Suppressor macrophage treated with lipopolysaccharide for 1 hour (primary cell): Measurements from ENCODE around the gene CALU.

Experiments
- DNase-seq, 3 donors: peaks; one replicate each; pipeline ENCODE4 v3.0.0-alpha.2; 2020 to 2022

CALU gene

DNA sequence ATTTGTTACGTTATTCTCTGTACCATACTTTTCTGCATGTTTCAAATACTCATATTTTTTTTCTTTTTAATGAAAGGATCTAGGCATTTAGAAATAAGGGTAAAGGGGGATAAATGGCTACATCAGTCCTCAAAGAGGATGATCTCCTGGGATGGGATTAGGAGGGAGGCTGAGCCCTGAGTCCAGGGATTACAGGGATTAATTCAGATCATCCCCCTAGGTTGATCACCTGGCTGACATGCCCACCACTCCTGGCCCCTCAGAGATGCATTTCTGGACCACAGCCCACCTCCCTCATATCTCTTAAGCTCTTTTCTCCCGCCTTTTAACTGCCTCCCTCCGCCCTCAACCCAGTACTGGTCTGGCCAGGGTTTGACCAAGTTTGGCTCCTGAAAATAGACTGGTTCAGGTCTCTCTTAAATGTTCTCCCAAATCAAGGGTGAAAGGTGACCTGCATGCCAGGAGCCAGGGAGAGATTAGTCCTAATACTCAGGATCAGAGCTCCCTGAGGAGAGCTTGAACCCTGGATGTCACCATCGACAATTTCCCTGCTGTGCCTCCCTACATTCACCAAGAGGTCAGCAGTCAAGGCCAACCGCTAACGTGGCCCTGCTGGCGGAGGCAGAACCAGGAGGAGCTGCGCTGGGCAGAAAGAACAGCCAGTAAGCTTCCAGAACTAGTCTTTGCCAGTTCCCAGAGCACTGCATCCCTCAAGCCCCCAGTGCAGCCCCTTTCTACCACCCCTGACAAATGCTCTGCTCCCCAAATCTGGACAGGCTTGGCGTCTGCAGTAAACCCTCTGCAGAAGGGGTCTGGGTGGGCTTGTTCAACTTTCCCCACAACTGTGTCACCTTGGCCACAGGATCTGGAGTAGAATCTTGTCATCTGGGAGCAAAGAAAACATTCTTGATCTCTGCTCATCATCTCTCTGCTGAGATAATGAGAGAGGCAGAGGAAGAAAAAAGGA is 49.6 kb downstream of the CALU start:
- DNase-seq: no peak

DNA sequence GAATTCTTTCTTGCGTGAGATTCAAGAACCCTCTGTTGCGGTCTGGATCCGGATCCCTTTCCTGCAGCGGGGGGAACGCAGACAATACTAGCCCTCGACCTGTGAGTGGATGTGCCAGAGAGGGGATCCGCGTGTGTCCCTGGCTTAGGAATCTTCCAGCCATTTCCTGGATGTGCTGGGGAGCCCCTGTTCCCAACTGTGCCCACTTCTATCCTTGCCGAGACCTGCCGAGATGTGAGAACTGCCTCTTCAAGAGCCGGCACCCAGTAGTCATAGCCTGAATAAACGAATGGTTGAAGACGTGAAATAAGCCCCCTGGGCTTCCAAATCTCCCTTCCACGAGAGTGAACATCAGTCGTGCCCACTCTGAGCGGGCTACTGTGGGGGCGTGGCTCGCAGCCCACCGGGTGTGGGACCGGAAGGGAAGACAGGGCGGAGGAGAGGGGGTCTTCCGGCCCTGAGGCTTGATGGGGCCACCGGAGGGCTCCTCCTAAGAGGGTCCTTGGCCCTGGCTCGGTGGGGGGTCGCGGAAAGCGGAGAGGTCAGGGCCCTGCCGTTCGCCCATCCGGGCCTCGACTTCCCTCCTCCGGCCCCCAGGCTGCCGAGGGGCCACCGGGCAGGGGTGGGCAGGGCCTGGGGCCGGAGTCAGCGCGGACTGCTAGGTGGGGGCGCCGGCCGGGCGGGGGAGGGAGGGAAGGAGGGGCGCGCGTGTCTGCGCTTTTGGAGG is 51.3 kb downstream of the CALU start:
- DNase-seq: no peak

DNA sequence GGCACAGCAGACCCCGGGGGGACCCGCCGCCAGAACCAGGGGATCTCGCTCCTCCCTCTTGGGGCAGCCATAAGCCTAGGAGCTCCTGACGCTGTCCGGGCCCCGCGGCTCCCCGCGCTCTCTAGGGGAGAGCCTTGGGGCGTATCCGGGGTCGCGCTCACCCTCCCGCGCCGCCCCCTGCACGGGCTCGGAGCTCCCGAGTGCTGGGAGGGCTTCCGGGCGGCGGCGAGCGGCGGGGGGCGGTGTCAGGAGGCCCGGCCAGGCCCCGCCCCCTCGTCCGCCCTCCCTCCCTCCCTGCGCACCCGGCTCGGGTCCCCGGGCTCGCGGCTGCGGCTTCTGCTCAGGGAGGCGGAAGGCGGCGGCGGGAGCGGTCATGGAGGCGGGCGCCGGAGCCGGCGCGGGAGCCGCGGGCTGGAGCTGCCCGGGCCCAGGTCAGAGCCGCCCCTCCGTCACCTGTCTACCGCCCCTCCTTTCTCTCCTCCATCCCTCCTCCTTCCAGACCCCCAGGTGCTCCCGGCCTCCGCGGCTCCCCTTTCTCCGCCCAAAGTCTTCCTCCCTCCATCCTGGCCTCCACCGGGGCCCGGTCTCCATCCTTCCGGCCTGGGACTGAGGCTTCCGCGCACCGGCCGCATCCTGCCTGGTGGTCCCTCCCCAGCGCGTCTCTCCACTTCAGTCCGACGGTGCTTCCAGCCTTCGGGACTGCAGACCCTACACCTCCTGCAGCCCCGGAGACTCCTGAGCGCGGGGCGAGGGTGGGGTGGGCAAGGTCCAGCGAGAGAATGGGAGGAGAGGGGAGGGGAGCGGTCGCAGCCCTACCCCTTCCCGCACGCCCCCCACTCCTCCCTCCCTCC is 52.2 kb downstream of the CALU start, which contains the start of gene CCDC136:
Gene CCDC136 (plus strand): TSS at position 848 of the 851 bp plus-strand sequence. CDS start 444 bp downstream, outside the sequence.
- DNase-seq: peak; percentile 67 to 92 (median 76)

DNA sequence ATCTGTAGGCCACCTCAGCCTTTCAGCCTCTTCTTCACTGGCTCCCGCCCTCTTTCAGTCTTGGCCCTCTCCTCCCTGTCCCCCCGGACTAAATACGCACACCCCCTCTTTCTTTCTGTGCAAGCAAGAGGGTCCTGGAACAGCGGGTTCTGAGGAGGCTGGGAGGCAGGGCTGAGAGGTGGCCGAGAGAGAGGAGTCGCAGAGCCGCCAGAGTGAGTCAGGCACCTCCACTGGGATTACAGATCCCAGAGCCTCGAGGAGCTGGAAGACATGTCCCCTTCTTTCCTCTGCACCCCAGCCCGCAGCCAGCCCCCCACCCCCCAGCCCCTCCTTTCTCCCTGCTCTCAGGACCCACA is 52.8 kb downstream of the CALU start:
- no peak for DNase-seq

DNA sequence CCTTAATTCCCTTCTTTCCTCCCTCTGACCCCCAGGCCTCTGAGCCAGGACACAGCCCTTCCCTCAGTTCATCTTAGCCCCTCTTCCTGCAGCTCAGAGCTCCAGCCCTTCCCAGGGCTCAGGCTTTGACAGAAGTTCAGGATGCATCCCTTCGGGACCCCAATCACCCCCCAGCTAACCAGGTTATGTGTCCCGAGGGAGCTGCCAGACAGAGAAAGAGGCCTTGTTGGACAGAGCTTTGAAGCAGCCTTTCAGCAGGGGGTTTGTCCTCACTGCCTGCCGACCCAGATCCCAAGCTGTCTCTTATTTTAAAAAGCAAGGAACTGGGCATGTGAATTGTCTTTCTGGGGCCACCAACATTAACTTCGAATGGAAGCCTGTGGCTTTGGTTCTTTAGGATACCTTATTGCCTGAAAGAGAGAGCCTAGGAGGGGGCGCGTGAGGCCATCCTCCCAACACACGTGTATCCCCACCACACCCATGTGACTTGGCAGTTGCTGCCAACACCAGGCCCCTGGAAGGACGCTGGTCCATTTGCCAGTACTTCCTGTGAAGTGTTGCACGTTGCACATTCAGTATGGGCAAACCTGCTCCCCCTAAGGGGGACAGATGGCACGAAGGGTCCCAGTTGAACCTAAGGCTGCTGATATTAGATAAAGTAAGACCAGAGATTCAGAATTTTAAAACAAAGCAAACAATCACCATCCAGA is 53.5 kb downstream of the CALU start:
- DNase-seq: no peak

DNA sequence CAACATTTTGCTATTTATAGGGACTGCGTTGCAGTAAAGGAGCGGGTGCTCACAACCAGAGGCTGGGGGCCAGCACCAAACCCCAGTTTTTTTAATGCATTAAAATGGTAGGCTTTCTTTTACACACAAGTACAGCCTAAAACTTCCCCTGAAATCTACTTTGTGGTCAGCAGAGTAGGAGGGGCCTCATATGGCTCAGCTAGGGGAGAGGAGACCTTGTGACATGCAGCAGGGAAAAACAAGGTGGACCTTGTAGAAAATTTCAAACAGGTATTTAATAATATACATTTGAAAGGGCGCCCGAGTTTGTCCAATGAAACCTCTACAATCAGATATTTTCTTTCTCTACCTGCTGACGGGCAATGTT is 54.0 kb downstream of the CALU start:
- peak in 1 of 3 donors; percentile 37 for DNase-seq

DNA sequence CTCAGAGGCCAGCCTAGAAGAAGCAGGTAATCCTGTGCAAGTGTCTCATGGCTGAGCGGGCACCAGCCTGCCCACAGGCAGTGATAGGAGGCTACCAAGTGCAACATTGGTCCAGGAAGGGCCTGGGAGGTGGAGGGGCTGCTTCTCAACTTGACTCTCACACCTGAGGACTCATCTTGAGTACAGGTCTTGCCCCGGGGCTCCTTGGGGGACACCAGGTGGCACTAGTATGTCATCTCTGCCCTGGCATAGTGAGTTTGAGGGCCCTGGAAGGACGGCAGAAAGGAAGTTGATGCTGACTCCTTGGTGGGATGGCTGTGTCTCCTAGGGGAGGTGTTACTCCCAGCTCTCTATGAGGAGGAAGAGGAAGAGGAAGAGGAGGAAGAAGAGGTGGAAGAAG is 54.9 kb downstream of the CALU start:
- no peak for DNase-seq

DNA sequence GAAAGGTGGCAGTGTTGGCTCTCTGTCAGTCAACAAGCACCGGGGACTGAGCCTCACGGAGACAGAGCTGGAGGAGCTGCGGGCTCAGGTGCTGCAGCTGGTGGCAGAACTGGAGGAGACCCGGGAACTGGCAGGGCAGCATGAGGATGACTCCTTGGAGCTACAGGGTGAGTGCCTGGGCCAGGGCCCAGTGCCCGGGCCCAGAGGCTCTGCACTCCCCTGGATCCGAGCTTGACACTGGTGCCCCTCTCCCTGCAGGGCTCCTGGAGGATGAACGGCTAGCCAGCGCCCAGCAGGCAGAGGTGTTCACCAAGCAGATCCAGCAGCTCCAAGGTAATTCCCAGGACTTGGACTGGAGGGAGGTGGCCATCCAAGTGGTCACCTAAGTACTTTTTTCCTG is 55.3 kb downstream of the CALU start:
- DNase-seq: no peak

DNA sequence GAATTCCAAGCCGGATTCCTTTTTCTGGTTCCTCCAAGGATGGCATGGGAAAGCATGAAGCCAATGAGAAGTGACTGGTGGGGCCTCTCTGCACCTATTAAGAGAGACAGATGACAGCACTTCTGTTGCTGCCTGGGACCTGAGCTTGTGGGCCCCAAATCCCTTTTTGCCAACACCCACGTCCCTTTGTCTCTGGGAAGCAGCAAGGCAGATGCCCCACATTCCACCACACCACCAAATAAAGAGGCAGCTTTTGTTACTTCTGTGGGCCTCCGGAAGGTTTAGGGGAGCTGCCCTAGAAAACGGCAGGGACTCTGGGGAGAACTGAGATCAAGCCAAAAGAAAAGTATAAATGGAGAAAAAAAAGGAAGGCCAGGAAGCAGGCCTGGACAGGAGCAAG is 56.0 kb downstream of the CALU start:
- no peak for DNase-seq

DNA sequence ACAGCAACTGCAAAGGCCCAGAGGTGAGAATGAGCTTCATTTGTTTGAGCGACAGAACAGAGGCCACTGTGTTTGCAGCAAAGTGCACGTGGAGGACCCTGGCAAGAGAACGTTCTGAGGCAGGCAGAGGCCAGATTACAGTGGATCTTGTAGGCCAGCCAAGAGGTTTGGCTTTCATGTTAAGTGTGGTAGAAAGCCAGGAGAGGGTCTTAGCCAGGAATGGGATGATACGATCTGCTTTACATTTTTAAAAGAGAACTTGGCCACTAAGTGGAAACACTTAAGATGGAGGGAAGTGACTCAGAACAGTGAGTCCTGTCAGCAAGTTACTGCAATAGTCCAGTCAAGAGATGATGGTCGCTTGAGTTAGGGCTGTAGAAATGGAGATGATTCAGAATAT is 57.2 kb downstream of the CALU start:
- peak; percentile 42 to 64 (median 58) for DNase-seq

DNA sequence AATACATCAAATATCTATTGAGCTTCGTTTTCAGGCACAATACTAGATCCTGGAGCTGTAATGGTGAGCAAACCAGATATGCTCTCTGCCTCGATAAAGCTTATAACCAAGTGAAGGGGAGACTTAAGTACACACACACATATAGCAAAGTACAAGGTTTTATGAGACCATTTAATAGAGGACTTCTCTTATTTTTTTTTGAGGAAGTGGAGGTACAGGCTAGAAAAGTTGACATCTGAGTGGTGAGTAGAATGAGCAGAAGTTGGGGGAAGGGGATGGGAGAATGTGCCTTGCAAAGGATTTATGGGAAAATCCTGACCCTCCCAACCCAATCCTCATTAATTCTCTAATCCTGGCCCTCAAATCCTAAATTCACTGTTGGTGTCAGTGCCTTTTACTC is 60.3 kb downstream of the CALU start:
- DNase-seq: peak in 2 of 3 donors; percentile 26 to 37

DNA sequence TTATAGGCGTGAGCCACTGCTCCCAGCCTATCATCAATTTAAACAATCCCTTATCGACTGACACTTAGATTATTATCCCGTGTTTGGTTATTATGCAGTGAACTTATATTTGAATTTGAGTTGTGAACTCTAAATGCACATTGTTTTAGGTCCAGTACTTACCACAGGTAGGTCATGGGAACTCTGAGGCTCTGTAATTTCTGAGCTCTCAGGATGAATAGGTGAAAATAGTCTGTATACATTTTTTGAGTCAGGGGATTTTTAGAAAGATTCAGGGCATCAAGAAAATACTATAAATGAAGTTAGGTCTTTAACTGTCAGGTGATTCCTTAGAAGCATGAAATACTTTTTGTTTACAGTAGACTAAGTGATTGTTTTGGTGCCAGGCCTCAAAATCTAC is 61.4 kb downstream of the CALU start:
- DNase-seq: no peak

DNA sequence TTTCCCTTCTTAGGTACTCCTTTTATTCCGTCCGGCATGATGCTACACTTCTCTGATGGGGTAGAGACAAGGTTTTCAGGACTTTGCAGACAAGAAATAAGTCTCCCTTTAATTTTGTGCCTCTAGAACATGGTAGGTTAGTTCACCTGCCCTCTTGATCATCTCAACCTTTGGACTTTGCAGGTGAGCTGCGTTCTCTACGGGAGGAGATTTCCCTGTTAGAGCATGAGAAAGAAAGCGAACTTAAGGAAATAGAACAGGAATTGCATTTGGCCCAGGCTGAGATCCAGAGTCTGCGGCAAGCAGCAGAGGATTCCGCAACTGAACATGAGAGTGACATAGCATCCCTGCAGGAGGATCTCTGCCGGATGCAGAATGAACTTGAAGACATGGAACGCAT is 61.8 kb downstream of the CALU start:
- no peak for DNase-seq

DNA sequence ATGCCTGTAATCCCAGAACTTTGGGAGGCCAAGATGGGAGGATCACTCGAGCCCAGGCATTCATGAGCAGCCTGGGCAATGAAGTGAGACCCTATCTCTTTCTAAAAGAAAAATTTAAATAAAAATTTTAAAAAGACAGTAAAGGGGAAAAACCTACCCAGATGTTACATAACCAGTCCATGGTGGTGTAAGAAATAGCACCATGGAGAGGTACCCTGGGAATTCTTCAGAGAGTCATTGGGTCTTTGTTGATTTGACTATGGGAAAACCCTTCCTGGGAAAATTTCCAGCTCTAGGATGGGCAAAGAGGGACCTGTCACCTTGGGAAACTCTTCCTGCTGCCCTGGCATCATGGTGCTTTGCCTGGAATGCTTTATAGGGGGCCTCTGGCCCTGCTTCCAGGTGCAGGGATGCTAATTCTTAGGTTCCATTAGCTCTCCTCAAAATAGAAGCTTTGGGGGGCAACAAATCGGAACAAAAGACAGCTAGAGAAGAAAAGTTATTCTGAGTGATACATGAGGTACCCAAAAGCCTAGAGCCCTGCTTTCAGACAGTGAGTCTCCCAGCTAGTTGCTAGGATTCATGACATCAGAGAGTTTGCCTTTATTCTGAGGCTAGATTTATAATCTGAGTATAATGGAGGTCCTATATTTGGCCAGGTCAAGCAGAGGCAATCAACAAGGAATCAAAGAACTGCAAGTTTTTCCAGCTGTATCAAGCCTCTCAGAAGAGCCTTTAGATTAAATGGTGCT is 62.7 kb downstream of the CALU start:
- DNase-seq: peak in 2 of 3 donors; percentile 17 to 25

DNA sequence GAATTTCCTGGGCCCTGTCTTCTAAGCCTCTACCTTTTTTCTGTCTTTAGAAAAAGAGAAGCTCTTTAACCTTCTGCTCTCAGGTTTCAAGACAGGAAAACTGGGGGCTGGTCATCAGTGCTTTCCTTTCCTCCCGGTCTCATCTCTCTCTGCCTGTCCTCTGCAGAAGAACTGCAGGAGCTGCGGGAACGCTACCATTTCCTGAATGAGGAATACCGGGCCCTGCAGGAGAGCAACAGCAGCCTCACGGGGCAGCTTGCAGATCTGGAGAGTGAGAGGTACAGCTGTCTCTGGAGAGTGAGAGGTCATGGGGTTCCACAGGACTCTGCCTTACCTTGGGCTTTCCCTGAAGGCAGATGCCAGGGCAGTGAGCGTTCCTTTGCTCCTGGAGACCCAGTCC is 65.3 kb downstream of the CALU start:
- no peak for DNase-seq

DNA sequence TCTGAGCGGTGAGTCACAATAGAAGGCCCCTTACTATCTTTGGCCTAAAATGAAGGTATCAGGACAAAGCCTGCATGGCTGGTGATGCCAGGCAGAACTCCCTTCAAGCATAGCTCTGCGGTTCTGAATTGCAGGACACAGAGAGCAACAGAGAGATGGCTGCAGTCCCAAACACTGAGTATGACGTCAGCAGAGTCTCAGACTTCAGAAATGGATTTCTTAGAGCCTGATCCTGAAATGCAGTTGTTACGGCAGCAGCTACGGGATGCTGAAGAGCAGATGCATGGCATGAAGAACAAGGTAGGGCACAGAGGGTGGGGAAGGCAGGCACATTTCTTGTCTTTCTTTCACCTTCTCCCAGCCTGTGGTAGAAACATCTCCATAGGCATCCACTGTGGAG is 66.1 kb downstream of the CALU start:
- no peak for DNase-seq

DNA sequence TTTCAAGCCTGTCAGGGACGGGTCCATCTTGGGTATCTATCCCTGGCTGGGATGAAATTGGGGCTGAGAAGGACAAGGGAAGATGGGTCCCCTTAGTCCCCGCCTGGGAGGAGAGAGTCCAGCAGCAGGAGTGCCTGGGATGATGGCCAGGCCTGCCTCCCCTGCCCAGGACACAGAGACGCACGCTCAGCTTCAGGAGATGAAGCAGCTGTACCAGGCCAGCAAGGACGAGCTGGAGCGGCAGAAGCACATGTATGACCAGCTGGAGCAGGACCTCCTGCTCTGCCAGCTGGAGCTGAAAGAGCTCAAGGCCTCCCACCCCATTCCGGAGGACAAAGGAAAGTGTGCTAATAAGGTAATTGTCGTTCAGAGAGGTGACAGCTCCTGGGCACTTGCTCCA is 68.0 kb downstream of the CALU start:
- no peak for DNase-seq

DNA sequence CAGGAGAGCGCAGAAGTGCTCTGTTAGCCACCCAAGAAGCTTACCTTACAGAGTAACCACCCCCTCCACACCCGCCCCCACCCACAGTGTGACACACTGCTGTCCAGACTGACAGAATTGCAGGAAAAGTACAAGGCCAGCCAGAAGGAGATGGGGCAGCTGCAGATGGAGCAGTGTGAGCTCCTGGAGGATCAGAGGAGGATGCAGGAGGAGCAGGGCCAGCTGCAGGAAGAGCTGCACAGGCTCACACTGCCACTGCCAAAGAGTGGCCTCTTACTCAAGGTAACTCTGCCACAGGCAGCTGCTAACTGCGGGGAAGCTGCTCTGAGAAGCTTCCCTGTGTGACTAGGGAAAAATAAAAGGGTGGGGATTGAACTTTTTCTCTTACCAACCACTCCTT is 70.2 kb downstream of the CALU start:
- DNase-seq: no peak

DNA sequence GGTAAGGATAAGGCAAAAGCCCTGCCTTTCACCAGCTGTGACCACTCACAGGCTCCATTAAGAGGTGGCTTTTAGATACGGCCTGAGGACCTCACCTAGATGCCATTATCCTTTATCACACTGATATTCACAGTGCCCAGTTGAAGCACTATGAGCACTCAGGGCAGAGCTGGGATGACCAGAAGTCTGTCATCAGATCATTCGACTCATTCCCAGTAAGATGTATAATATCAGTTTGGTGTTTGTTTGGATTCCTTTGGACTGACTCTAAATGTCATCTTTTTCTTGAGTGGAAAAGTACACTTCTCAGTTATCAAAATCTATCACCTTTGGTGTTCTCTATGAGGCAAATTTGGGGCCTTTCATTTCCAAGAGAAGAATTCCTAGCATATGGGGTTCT is 71.3 kb downstream of the CALU start:
- DNase-seq: no peak

DNA sequence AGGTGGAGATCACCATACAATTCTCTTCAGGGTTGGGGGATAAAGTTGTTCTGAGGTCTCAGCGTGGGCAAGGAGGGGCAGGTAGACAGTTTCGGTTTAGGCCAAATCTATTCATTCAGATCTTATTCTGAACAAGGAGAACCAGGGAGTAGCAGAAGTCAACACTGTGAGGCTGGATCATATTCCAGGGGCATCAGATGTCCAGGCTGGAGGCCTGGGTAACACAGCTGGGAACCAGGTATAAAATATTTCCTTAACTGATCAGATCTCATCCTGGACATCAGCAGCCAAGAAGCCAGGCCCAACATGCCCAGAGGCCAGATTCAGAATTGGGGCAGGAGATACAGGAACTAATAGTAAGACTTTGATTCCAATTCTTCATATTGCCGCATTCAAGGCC is 71.8 kb downstream of the CALU start:
- DNase-seq: no peak

DNA sequence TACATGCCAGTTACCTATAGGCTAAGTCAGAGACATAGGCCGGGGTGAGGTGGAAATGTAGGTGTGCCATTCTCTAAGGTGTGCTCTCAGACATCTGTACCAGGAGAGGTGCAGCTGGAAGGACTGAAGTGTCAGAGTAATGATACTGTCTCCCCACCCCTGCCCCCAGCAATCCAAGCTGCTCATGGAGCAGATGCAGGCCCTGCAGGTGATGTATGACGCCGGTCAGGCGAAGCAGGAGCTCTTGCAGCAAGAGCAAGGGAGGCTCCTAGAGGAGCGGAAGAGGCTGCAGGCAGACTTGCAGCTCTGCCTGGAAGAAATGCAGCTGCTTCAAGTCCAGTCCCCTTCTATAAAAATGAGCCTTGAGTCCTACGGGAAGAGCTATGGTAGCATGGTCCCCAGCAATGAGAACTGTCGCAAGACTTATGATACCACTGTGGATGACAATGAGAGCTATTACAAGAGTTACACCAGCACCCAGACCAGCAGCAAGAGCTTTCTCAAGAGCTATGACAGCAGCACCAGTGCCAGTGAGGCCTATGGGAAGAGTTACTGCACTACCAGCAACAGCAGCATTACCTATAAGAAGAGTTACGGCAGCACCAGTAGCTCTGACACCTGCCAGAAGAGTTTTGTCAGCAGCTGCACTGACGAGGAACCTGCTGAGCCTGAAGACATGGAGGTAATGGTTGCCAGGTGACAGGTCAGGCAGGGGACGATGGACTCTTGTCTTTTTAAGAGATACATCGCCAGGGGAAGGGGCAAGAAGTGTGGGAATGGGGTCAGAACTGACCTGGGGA is 72.7 kb downstream of the CALU start:
- DNase-seq: no peak
